SK-N-SH (cell line): Measurements from ENCODE around the gene SH2D5. TPM values are rescaled to one million over a fixed set of nuclear protein-coding genes. Genes with fewer than 3 reads are reported as not detected.

Experiments
- CTCF ChIA-PET: fragments of 300-600, 350-600 bp; formaldehyde crosslinking; extraction: SDS; loops from one replicate; lab custom pipeline; 2021; lab: Yijun Ruan, JAX
- POLR2A ChIA-PET: fragments of 350-600 bp; sonication (Branson Sonifier 250); formaldehyde crosslinking; extraction: SDS; loops from one replicate; lab custom pipeline; 2020; ENCODE audit warnings: antibody characterized with exemption, inconsistent platforms; lab: Yijun Ruan, JAX
- DNase-seq: peaks from one replicate; pipeline ENCODE4 v3.0.0; 2012
- H2AFZ ChIP-seq: fragments of 200-600 bp; sonication (generic); 2 replicates; pipeline ENCODE4 v1.8.1; 2016; ENCODE audit warnings: antibody characterized with exemption, mild to moderate bottlenecking, low read depth
- H3F3A ChIP-seq: fragments of 200-600 bp; sonication (generic); replicated peaks from 2 replicates; pipeline ENCODE3; 2016; ENCODE audit warnings: antibody characterized with exemption, mild to moderate bottlenecking; ENCODE audit not compliant: insufficient read depth
- H3K27ac ChIP-seq, 2 experiments: fragments of 200-500 bp in 1 of 2; fragments of 200-600 bp in 1 of 2; sonication (Bioruptor generic) in 1 of 2; sonication (generic), shearing (Covaris generic) in 1 of 2; 2 replicates each; pipeline versions ENCODE4 v1.5.1 to v1.6.1; 2014 to 2016; ENCODE audit warnings: low read depth in 2 of 2, inconsistent platforms in 1 of 2, low read length in 1 of 2, mild to moderate bottlenecking in 1 of 2, mixed read lengths in 1 of 2
- H3K27me3 ChIP-seq: fragments of 200-600 bp; sonication (generic), shearing (Covaris generic); 2 replicates; pipeline ENCODE4 v1.6.1; 2016; ENCODE audit warnings: mixed run types; ENCODE audit not compliant: insufficient read depth
- H3K36me3 ChIP-seq, 2 experiments: fragments of 200-500 bp in 1 of 2; fragments of 200-600 bp in 1 of 2; sonication (Bioruptor generic) in 1 of 2; sonication (generic) in 1 of 2; replicated peaks in 1 of 2; 2 replicates each; pipeline versions ENCODE3 to v1.5.1; 2014 to 2016; ENCODE audit warnings: low read length in 1 of 2, mild to moderate bottlenecking in 1 of 2; ENCODE audit not compliant: insufficient read depth in 2 of 2, control insufficient read depth in 1 of 2
- H3K4me1 ChIP-seq, 2 experiments: fragments of 200-500 bp in 1 of 2; fragments of 200-600 bp in 1 of 2; sonication (Bioruptor generic) in 1 of 2; sonication (generic), shearing (Covaris generic) in 1 of 2; 2 replicates each; pipeline versions ENCODE4 v1.5.1 to v1.6.1; 2014 to 2016; ENCODE audit warnings: low read depth in 1 of 2, low read length in 1 of 2, mixed run types in 1 of 2; ENCODE audit not compliant: insufficient read depth in 2 of 2, control insufficient read depth in 1 of 2
- H3K4me2 ChIP-seq: fragments of 200-600 bp; sonication (generic), shearing (Covaris generic); 2 replicates; pipeline ENCODE4 v1.6.1; 2017; ENCODE audit warnings: mixed run types
- H3K4me3 ChIP-seq, 2 experiments: fragments of 200-500 bp in 1 of 2; fragments of 200-600 bp in 1 of 2; sonication (Bioruptor generic) in 1 of 2; sonication (generic), shearing (Covaris generic) in 1 of 2; 2 replicates each; pipeline versions ENCODE4 v1.5.1 to v1.8.1; 2014 to 2016; ENCODE audit warnings: low read depth in 2 of 2, inconsistent platforms in 1 of 2, low read length in 1 of 2, mild to moderate bottlenecking in 1 of 2, mixed read lengths in 1 of 2, moderate library complexity in 1 of 2
- H3K79me2 ChIP-seq: fragments of 200-600 bp; sonication (generic); 2 replicates; pipeline ENCODE4 v1.8.1; 2017; ENCODE audit warnings: mild to moderate bottlenecking; ENCODE audit not compliant: insufficient read depth
- H3K9ac ChIP-seq: fragments of 200-600 bp; sonication (generic); 2 replicates; pipeline ENCODE4 v1.6.1; 2017; ENCODE audit warnings: mixed run types
- H3K9me2 ChIP-seq: fragments of 200-600 bp; sonication (generic); 2 replicates; pipeline ENCODE4 v1.6.1; 2017; ENCODE audit warnings: mixed run types
- H3K9me3 ChIP-seq: fragments of 200-600 bp; sonication (generic); 2 replicates; pipeline ENCODE4 v1.6.1; 2017; ENCODE audit warnings: mixed run types, mild to moderate bottlenecking, moderate library complexity
- H4K20me1 ChIP-seq: fragments of 200-600 bp; sonication (generic); 2 replicates; pipeline ENCODE4 v1.6.1; 2017; ENCODE audit warnings: mild to moderate bottlenecking, mixed run types; ENCODE audit not compliant: insufficient read depth
- ELF1 ChIP-seq: IDR thresholded peaks from 2 replicates; pipeline ENCODE4 v1.4.0; 2012
- EP300 ChIP-seq, 2 experiments: IDR thresholded peaks; 2 replicates each; pipeline versions ENCODE4 v1.4.0 to v1.6.1; 2012; ENCODE audit warnings: borderline replicate concordance in 1 of 2, low read depth in 1 of 2, low read length in 1 of 2
- FOXJ3 ChIP-seq: sonication (generic); formaldehyde crosslinking; IDR thresholded peaks from 2 replicates; pipeline ENCODE4 v1.5.1; 2020; ENCODE audit warnings: mild to moderate bottlenecking, missing genetic modification reagents
- PBX3 ChIP-seq: IDR thresholded peaks from 2 replicates; pipeline ENCODE4; 2012
- RCOR1 ChIP-seq: fragments of 150-350 bp; IDR thresholded peaks from 2 replicates; pipeline ENCODE4 v1.6.1; 2017; ENCODE audit warnings: antibody characterized with exemption, low read length
- RXRA ChIP-seq: IDR thresholded peaks from 2 replicates; pipeline ENCODE4 v1.4.0; 2012; ENCODE audit warnings: low read depth, mild to moderate bottlenecking, borderline replicate concordance
- SIN3A ChIP-seq: IDR thresholded peaks from 2 replicates; pipeline ENCODE4 v1.6.1; 2012; ENCODE audit warnings: low read depth, mild to moderate bottlenecking, low read length, moderate library complexity, borderline replicate concordance
- SMC3 ChIP-seq: IDR thresholded peaks from 2 replicates; pipeline ENCODE4 v1.6.1; 2012; ENCODE audit warnings: low read depth, low read length, improper control_type of control experiment
- TCF12 ChIP-seq: IDR thresholded peaks from 2 replicates; pipeline ENCODE4 v1.4.0; 2012
- USF2 ChIP-seq: fragments of 150-350 bp; IDR thresholded peaks from 2 replicates; pipeline ENCODE4 v1.6.1; 2017; ENCODE audit warnings: antibody characterized with exemption, low read length, low read depth, borderline replicate concordance
- YY1 ChIP-seq: IDR thresholded peaks from 2 replicates; pipeline ENCODE4 v1.4.0; 2012; ENCODE audit warnings: low read depth, mild to moderate bottlenecking
- ZBTB33 ChIP-seq: IDR thresholded peaks from 2 replicates; pipeline ENCODE4 v1.4.0; 2012; ENCODE audit warnings: low read depth, borderline replicate concordance
- WGBS: methylation state at CpG from one replicate; pipeline ENCODE4 v1.1.6; 2017; ENCODE audit warnings: low lambda C conversion rate; 5-methylcytosine and 5-hydroxymethylcytosine counted together
- polyA plus RNA-seq, 3 experiments: library from polyadenylated mRNA; depleted of rRNA; stranded (reverse); fragments of >200 nt; gene quantifications; 2 replicates each; pipeline ENCODE4 v1.2.3, GENCODE V29; 2012

Gene SH2D5
- polyA plus RNA-seq, 1 of the 3 experiments (the other 2 are of a cell fraction): 6.1 TPM

GRCh38 chr1:20727746-20728316 lies 4.7 kb downstream of the SH2D5 start:
- H3K9me2 ChIP-seq: no peaks in the 10 kb centered on the region
- ChIA-PET CTCF (interaction anchor here (0.6 to 1.7 kb wide), 4 partner anchors 10 to 31 kb away, joined by 3 to 15 read pairs (median 4); partner anchors contain the start of gene KIF17), POLR2A (no interaction called here)
- DNase-seq: peak; percentile 57
- H4K20me1 ChIP-seq: no peaks in the 10 kb centered on the region
- no peak overlapping the region for H3K9ac ChIP-seq
- WGBS: 88% methylated on average over 7 of the region's 13 CpGs
- no peaks in the 10 kb centered on the region; the same call in 1 of the 2 replicates for H3K79me2 ChIP-seq
- H3K27ac ChIP-seq: no peak overlapping the region
- H3K4me1 ChIP-seq: peaks cover 6 to 10% of the 10 kb centered on the region in 2 experiments; a peak in 2 of 4 replicates
- H3K4me2 ChIP-seq: no peak overlapping the region
- no peaks in the 10 kb centered on the region for H3K36me3 ChIP-seq
- no peaks in the 10 kb centered on the region for H3K9me3 ChIP-seq
- H2AFZ ChIP-seq: no peak overlapping the region
- no peak for TF ChIP-seq USF2
- TF ChIP-seq PBX3: no peak
- TF ChIP-seq EP300 (IDR thresholded peaks at IDR 0.05; ENCODE audit: borderline replicate concordance in 1 of 2, low read depth in 1 of 2, low read length in 1 of 2): no peak
- no peak for TF ChIP-seq SMC3
- no peak for TF ChIP-seq ELF1
- no peak for TF ChIP-seq RCOR1
- TF ChIP-seq SIN3A: no peak
- TF ChIP-seq ZBTB33: no peak
- no peak for TF ChIP-seq YY1
- TF ChIP-seq RXRA: no peak
- no peak for TF ChIP-seq FOXJ3 (CRISPR knock-in tag)
- no peak for TF ChIP-seq TCF12
- H3K4me3 ChIP-seq: no peak overlapping the region
- H3F3A ChIP-seq: peaks cover 6% of the 10 kb centered on the region
- no peaks in the 10 kb centered on the region for H3K27me3 ChIP-seq
